ENCODE data around the gene RO60. TPM values are rescaled to one million over a fixed set of nuclear protein-coding genes. Genes with fewer than 3 reads are reported as not detected.
"Not testable (repeated sequence)": the region's sequence is repeated elsewhere in the genome, so short reads cannot be mapped to it uniquely, and the experiment has no call there.

The RO60 gene
- polyA plus RNA-seq (2014; cell fraction: cytosol; rRNA removed): 27.8 and 28.9 TPM in 2 replicates
- polyA plus RNA-seq (2014; cell fraction: nucleus; rRNA removed): 11.9 and 13.3 TPM in 2 replicates

DNA sequence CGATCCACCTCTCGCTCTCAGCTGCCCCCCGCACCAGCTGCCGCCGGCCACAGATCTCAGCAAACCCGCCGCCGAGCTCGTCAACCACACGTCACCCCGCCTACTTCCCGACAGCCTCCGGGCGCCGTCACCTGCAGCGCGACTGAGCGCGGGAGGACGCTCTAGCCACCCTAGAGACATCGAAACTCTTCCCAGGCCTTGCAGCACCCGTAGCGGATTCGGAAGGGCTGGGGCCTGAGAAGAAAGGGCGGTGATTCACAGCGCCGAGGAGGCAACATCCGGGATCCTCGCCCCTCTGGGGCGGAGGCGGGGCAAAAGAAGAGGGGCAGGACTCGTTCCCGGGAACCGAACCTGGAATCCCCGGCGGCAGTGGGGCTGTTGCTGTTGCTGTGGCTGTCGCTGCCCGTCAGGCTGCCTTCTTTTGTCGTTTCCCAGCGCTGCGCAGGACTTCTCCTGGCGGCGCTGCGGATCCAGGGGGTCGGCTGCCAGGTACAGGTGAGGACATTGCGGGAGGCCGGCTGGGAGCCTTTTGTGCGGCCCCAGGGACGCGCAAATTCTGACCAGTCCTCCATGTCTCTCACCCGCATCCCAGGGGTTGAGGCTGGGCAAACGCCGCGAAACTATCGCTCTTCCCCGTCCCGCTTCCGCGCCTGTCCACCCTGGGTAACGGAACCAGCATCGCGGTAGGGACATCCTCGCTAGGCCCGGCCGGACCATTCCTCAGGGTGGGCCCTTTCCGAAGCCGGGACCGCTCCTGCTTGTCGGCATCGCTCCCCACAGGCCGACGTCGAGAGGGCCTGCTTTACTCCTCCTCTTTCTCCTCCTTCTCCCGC lies at the start of gene RO60, which contains the start of gene UCHL5:
TSS of gene RO60 (plus strand) at position 331 of the 833 bp plus-strand sequence. CDS start 9,443 bp downstream, outside the sequence.
TSS of gene UCHL5 (minus strand) at position 79 of the 833 bp plus-strand sequence. CDS start 100 bp downstream, outside the sequence.
- DNase-seq (ENCODE audit: low spot score): peak; percentile 98

- no peak for DNase-seq (ENCODE audit: low spot score)
Measured at GRCh38 chr1:193011406-193011805, 48.0 kb upstream of the RO60 start.

DNA sequence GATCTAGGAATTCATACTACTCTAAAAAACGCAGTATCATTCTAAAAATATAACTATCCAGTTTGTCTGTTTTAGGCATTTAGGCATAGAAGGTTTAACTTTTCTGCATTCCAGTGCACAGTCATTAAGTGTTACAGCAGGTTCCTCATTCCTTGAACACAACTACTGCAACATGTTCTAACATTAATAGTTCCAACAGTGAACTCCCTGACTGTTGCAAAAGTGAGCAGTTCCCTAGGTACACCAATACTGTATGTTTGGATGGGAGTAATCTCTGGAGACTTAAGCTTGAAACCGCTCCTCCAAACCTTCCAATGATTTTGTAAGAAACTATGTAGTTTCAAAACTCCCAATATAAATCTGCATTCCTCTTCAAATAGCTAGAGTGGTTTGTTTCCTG lies 46.4 kb upstream of the RO60 start:
- no peak for DNase-seq (ENCODE audit: low spot score)

- DNase-seq (ENCODE audit: low spot score): no peak
Measured at GRCh38 chr1:193013707-193014106, 45.7 kb upstream of the RO60 start.

DNA sequence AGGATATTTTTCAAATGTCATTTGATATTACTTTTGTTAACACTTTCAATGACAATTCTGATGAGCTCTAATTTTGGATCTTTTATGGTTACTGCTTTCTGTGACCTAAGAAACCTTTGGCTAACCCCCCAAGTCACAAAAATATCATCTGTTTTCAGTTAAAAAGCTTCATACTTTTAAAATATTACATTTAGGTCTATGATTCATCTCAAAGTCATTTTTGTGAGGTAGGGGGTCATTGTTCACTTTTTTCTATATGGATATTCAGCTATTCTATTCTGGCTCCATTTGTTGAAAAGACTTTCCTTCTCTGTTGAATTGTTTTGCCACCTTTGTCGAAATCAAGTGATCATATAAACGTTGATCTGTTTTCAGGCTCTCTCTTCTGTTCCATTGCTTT lies 45.0 kb upstream of the RO60 start:
- no peak for DNase-seq (ENCODE audit: low spot score)

DNA sequence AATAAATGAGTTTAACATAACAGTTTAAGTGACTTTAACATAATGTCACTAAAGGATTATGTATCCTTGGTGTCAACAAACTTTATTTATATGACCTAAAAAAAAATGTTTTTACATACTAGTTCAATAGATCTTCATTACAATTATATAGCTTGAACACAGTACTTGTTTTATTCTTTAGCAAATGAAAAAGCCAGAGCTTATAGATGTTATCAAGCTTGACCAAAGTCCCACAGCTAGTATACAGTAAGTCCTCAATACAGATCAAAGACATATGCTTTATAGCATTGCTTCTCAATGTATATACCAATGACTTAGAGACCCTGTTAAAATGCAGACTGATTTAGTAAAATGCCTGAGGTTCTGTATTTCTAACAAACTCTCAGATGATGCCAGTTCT lies 42.6 kb upstream of the RO60 start:
- no peak for DNase-seq (ENCODE audit: low spot score)

- peak; percentile 29 for DNase-seq (ENCODE audit: low spot score)
Measured at GRCh38 chr1:193019442-193020026, 39.9 kb upstream of the RO60 start.

DNA sequence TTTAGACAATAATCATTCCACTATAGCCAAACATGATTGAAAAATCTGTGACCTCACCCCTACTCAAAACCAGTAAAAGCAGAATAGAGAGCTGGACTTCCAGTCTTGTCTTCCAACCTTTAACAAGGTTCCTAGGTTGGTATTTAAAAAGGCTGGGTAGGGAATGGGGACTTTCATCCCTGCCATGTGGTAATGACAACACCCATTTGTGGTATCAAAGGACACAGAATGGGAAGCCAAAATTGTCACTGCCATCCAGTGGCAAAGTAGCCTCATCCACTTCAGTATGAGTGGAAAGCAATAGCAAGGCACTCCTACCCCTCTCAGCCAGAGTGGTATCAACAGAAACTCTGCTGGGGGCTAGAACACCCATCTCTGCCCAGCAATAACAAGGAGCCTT lies 34.2 kb upstream of the RO60 start:
- no peak for DNase-seq (ENCODE audit: low spot score)

GRCh38 chr1:193030280-193030679 lies 29.1 kb upstream of the RO60 start:
- DNase-seq (ENCODE audit: low spot score): no peak

GRCh38 chr1:193031431-193031830 lies 28.0 kb upstream of the RO60 start:
- DNase-seq (ENCODE audit: low spot score): no peak

GRCh38 chr1:193032643-193033427 lies 26.6 kb upstream of the RO60 start:
- DNase-seq (ENCODE audit: low spot score): not testable (repeated sequence)

DNA sequence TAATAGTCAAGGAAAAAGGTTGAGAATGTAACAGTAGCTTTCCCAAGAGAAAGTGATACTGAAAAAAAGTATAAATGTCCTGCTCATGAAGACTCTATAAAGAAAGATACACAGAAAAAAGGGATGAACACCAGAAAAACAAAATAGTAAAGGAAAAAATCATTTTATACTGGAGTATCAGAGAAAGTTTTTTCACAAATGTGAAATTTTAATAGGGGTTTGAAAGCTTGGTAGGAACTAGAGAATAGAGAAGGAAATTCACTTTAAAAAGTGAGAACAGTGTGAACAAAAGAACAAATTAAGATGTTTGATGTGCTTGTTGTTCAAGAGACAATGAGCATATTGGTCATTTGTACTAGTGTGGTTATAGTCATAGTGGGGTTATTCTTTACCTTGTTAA lies 25.8 kb upstream of the RO60 start:
- no peak for DNase-seq (ENCODE audit: low spot score)

GRCh38 chr1:193036337-193037047 lies 22.9 kb upstream of the RO60 start:
- no peak for DNase-seq (ENCODE audit: low spot score)

- DNase-seq (ENCODE audit: low spot score): no peak
Measured at GRCh38 chr1:193040011-193040410, 19.4 kb upstream of the RO60 start.

- DNase-seq (ENCODE audit: low spot score): no peak
Measured at GRCh38 chr1:193042766-193043691, 16.4 kb upstream of the RO60 start.

- DNase-seq (ENCODE audit: low spot score): not testable (repeated sequence)
Measured at GRCh38 chr1:193048913-193049312, 10.5 kb upstream of the RO60 start.

DNA sequence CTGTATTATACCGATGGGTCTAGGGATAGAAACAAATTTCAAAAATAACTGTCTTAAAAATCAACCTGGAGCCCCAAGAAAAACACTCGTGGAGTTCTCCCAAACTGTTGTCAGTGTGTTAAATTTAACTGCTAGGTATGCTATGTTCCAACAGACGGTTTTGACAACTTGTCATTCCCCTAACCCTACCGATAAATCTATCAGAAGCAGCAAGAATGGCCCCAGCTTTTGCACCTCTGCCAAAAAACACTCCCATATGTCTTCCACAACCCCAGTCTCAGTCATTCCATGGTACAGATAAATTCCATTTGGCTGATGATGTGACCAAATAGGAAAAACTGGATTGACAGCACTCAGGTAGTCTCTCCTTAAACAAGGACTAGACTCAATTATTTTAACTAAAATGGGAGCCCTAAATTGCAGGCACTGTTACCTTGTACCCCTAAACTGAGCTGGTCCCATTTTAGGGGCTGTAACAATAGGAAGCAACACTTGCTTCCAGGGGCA lies 5.2 kb upstream of the RO60 start:
- DNase-seq (ENCODE audit: low spot score): no peak

DNA sequence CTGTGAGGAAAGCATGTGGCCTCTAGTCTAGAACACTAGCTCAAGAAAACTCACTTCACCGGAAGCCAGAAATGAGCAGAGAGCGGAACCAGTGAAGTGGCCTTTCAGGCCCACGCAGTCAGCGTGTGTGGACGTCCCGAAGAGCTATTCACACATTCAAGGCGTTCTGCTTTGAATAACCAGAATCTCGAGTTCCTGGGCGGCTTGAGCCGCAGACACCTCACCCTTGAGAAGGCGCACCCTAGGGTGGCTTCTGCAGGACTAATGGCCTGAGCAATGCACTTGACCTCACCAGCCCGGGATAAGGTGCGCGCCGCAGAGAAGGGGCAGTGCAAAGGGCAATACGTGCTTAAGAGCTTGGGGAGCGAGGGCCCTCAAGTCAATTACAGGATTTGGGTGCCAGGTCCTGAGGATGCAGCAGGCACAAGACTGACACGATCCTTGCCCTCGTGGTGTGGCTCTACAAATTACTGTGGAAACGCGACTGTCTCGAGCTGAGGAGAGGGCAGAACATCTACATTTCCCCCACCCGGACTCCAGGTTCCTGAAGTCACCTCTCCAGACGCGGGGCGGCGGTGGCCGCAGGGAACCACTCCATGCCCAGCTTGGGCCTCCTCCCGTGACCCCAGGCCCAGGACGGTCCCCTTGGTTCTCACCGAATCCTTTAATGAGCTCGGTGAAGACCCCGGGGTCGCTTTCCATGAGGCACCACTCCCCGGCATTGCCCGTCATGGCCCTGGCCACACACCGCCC lies 707 bp upstream of the RO60 start:
- peak; percentile 54 for DNase-seq (ENCODE audit: low spot score)

DNA sequence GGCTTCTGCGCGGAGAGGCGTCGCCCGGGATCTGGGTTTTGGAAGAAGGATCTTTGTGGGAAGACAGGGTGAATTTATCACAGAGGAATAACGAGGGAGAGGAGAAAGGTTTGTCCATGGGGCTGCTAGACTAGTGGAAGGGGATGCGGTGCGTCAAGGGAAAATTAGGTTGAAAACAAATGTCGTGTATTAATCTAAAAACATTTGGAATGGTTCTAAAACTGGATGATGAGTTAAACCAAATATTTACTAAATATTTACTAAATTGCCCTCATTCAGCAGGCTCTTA lies 647 bp downstream of the RO60 start:
- DNase-seq (ENCODE audit: low spot score): no peak

DNA sequence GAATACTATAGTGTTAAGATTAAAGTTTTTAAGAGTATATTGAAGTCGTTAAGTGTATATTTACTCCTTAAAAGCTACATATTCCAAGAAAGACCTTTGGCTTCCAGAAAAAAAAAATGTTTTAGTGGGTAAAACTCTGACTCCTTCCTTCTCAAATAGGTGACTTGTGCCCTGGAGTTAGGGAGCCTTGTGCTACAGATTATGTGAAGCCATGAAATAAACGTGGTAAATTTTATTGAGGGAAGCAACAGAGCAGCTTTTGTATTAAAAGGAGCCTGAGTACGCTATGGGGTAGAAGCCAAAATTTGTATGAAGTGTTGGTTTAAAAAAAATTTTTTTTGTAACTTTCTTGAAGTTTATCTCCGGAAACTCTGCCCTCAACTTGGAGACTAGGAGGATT lies 994 bp downstream of the RO60 start:
- peak; percentile 1 for DNase-seq (ENCODE audit: low spot score)
